ENCODE results near the gene LRRC74A. TPM values are rescaled to one million over a fixed set of nuclear protein-coding genes. Genes with fewer than 3 reads are reported as not detected.
"Not testable (repeated sequence)": the region's sequence is repeated elsewhere in the genome, so short reads cannot be mapped to it uniquely, and the experiment has no call there.

Gene LRRC74A
- total RNA-seq, 6 experiments from 2014 or later = not detected

DNA sequence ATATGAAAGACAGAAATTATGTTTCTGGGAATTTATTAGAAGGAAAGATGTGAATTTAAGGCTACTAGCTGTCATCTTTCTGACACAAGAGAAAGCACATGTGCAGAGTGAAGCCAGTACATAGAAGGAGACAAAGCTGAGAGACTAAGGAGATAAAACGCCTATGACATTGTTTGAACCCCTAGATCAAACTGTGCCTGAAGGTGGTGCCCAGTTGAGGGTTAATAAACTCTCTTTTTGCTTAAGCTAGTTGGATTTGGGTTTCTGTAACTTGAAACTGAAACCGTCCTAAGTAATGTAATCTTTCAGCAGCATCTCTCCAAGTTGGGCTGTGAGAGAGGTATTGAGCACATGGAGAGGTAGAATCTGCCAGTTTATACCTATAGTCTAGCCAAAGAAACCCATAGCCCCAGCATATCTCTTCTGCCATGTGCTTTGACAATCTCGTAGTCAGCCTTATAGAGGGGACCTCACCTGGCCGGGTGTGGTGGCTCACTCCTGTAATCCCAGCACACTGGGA is 84.2 kb downstream of the LRRC74A start:
- Mint-ChIP-seq H3K4me1 (ENCODE audit: low read depth) (peaks cover 29% of the 10 kb centered on the region), H3K27me3 (ENCODE audit: insufficient read depth) (no peaks in the 10 kb centered on the region; the same call in 1 of the 2 replicates), H3K4me3 (no peak overlapping the region), H3K36me3 (ENCODE audit: low read depth) (no peaks in the 10 kb centered on the region), H3K9me3 (no peaks in the 10 kb centered on the region), H3K27ac (no peak overlapping the region)
- DNase-seq = no peak
- TF ChIP-seq, protein P1, sequence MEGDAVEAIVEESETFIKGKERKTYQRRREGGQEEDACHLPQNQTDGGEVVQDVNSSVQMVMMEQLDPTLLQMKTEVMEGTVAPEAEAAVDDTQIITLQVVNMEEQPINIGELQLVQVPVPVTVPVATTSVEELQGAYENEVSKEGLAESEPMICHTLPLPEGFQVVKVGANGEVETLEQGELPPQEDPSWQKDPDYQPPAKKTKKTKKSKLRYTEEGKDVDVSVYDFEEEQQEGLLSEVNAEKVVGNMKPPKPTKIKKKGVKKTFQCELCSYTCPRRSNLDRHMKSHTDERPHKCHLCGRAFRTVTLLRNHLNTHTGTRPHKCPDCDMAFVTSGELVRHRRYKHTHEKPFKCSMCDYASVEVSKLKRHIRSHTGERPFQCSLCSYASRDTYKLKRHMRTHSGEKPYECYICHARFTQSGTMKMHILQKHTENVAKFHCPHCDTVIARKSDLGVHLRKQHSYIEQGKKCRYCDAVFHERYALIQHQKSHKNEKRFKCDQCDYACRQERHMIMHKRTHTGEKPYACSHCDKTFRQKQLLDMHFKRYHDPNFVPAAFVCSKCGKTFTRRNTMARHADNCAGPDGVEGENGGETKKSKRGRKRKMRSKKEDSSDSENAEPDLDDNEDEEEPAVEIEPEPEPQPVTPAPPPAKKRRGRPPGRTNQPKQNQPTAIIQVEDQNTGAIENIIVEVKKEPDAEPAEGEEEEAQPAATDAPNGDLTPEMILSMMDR (IDR thresholded peaks at IDR 0.05) = no peak

DNA sequence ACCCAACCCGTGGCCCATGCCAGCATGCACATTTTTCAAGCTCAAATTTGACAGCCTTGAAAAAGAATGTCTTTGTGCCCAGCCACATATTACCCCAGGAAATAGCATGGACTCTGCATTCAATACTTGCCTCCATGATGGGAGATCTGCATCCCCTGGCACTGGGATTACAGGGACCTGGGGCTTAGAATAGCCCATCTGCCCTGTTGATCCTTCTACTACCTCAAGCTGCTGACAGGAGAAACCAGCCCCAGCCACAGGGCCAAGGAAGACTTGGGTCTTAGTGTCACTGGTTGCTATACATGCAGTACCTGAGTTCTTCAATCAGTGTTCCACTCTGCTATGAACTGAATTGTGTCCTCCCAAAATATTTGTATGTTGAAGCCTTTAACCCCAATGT is 85.3 kb downstream of the LRRC74A start:
- H3K27me3 Mint-ChIP-seq (ENCODE audit: insufficient read depth) = no peaks in the 10 kb centered on the region; the same call in 1 of the 2 replicates
- no peaks in the 10 kb centered on the region for H3K36me3 Mint-ChIP-seq (ENCODE audit: low read depth)
- no peak for DNase-seq
- H3K9me3 Mint-ChIP-seq = no peaks in the 10 kb centered on the region
- peaks cover 31% of the 10 kb centered on the region for H3K4me1 Mint-ChIP-seq (ENCODE audit: low read depth)
- no peak overlapping the region for H3K27ac Mint-ChIP-seq
- no peak overlapping the region for H3K4me3 Mint-ChIP-seq
- TF ChIP-seq, protein P1 (IDR thresholded peaks at IDR 0.05) = no peak

DNA sequence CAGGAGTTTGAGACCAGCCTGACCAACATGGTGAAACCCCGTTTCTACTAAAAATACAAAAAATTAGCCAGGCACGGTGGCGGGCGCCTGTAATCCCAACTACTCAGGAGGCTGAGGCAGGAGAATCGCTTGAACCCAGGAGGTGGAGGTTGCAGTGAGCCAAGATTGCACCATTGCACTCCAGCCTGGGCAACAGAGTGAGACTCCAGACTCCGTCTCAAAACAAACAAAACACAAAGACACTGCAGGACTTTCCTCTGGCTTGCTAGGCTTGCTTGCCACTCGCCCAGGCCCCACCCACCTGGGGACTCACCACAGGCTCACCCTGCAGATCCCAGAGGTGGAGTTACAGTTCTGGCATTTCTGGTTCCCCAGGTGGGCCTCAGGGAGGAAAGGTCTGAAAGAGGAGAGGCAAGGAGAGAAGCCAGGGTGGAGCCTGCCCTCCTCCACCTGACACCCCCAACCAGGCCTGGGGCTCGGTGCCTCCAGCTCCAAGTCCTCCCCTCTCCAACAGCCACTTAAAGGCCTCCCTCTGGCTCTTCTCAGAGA is 88.4 kb downstream of the LRRC74A start:
- H3K9me3 Mint-ChIP-seq; H3K27me3 Mint-ChIP-seq (ENCODE audit: insufficient read depth); H3K36me3 Mint-ChIP-seq (ENCODE audit: low read depth); DNase-seq; H3K4me3 Mint-ChIP-seq: not testable (repeated sequence)
- Mint-ChIP-seq H3K4me1 (ENCODE audit: low read depth) (peaks cover 60% of the 10 kb centered on the region), H3K27ac (peak overlapping the region; percentile 44; the same call in 1 of the 2 replicates)

DNA sequence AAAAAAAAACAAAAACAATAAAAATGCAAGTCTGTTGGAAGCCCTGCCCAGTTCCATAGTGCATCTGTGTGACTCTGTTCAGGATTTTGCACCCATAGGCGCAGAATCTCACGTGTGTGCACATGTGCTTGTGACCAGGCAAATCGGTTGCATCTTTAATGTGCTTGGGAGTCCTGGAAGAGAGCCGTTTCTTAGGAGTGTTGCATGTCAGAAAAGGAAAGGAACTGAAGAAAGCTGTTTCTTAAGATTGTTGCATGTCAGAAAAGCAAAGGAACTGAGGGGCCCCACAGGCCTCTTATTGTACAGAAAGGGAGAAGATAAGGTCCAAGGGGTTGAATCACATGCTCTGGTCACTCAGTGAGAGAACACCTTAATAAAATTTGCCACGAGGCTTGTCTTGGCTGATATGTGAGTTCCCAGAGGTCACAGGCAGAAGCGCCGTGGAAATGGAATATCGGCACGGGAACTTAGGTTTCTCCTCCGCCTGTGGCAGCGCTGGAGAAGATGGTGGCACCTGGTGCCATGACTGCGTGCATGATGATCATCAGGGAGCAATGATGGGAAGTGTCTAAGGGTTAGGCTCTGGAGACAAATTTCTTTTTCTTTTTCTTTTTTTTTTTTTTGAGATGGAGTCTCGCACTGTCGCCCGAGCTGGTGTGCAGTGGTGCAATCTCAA is 90.0 kb downstream of the LRRC74A start:
- H3K4me1 Mint-ChIP-seq (ENCODE audit: low read depth) = peaks cover 73% of the 10 kb centered on the region

DNA sequence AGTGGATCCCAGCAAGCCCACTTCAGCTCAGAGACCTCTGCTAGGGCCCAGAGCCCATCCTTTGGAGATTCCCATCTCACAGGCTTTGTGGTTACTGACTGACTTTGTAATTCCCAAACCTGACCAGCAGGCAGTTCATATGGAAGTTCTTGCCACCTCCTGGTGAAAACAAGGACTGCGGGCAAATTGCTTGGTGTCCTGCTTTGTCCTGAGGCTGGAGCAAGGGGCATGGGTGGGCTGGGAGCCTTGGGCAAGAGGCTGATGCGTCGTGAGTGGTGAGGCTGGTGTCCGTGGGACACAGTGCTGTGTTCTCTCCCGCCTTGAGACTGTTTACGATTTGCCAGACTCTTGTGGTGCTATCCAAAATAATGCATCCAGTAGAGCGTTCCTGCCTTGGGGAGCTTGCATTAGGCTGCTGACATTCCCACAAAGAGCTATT is 91.0 kb downstream of the LRRC74A start:
- Mint-ChIP-seq H3K27ac (peak overlapping the region; percentile 99), H3K27me3 (ENCODE audit: insufficient read depth) (no peaks in the 10 kb centered on the region; the same call in 1 of the 2 replicates), H3K4me1 (ENCODE audit: low read depth) (peaks cover 77% of the 10 kb centered on the region), H3K36me3 (ENCODE audit: low read depth) (no peaks in the 10 kb centered on the region), H3K9me3 (no peaks in the 10 kb centered on the region), H3K4me3 (peak overlapping the region; percentile 78)
- TF ChIP-seq, protein P1 (IDR thresholded peaks at IDR 0.05) = peak; percentile 89
- peak; percentile 80 for DNase-seq

More for the DNA sequence above, 90.0 kb downstream of the LRRC74A start:
- TF ChIP-seq, protein P1 (IDR thresholded peaks at IDR 0.05) = no peak
- no peaks in the 10 kb centered on the region; the same call in 1 of the 2 replicates for H3K27me3 Mint-ChIP-seq (ENCODE audit: insufficient read depth)
- no peaks in the 10 kb centered on the region for H3K9me3 Mint-ChIP-seq
- no peak overlapping the region for H3K4me3 Mint-ChIP-seq
- no peak for DNase-seq
- H3K27ac Mint-ChIP-seq = no peak overlapping the region
- no peaks in the 10 kb centered on the region for H3K36me3 Mint-ChIP-seq (ENCODE audit: low read depth)

DNA sequence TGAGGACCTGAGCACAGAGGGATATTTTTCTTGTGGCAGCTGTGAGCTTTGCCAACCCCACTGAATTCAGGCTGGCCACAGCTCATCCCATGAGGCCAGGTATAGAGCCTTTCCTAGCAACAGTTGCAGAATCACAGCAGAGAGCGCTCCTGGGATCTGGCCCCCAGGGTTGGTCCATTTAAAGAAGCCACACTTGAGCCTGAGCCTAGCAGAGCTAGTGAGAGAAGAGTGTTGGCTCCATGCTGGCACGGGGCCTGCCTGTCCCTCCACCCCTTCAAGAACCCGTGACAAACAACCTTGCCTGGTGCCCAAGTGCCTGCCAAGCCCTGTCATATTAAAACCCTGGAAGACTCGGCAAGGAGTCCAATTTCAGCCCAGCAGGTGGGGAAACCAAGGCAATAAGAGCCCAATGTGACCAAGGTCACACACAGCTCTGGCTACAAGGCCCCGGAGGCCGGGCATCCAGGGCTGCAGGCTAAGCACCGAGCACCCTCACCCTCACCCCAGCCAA is 91.6 kb downstream of the LRRC74A start:
- no peaks in the 10 kb centered on the region for H3K9me3 Mint-ChIP-seq
- H3K27ac Mint-ChIP-seq = peak overlapping the region; percentile 99
- no peaks in the 10 kb centered on the region for H3K36me3 Mint-ChIP-seq (ENCODE audit: low read depth)
- H3K27me3 Mint-ChIP-seq (ENCODE audit: insufficient read depth) = no peaks in the 10 kb centered on the region; the same call in 1 of the 2 replicates
- H3K4me1 Mint-ChIP-seq (ENCODE audit: low read depth) = peaks cover 77% of the 10 kb centered on the region
- no peak for DNase-seq
- H3K4me3 Mint-ChIP-seq = peak overlapping the region; percentile 78
- TF ChIP-seq, protein P1 (IDR thresholded peaks at IDR 0.05) = no peak
